Measurements from ENCODE around the gene LRRN2.

Gene LRRN2

DNA sequence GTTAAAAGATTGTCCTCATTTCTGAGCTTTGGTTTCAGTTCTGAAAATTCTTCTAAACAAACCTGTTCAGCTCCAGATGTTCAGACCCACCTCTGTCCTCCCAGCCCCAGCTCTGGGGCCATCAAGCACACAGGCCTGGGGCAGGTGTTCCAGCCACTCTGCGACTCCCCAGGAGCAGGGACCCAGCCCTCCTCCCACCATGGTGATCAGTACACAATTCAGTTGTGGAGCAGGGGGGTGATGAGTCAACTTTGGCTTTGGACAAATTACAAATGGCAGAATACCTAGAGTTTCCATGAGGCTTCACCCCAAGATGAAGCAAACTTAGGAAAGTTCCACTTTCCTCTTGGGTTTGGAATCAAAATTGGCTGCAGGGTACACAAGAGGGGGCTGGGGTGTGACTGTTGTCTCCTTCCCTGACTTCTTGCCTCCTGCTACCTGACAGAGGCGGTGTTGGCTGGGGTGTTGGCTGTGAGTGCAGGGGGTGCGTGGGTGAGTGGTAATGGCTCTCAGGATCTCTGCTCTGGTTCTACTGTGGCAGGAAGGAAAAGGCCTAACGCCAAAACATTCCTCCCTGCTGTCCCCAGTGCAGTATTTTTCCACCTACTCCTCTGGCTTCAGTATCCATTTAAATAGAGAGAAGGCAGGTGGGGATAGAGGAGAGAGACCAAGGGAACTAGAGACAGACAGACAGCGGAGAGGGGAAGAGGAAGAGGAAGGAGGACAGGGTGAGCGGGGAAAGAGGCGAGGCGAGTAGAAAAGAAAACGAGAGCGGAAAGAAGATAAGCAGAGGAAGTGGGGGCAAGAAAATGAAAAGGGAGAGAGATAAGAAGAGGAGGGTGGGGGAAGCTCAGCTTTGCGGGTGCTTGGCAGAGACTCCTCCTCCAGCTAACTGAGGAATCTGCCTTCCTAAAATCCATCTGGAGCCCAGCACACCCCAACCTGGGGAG is 20.6 kb upstream of the LRRN2 start:
- Histone ChIP-seq H3K36me3 (ENCODE audit: insufficient read depth, low read length) (no peaks in the 10 kb centered on the region), H3K4me1 (ENCODE audit: insufficient read depth, low read length) (peaks cover 48% of the 10 kb centered on the region), H3K9me3 (ENCODE audit: control insufficient read depth, insufficient read depth, low read length) (no peaks in the 10 kb centered on the region), H3K9ac (ENCODE audit: low read depth, low read length) (no peak overlapping the region)

DNA sequence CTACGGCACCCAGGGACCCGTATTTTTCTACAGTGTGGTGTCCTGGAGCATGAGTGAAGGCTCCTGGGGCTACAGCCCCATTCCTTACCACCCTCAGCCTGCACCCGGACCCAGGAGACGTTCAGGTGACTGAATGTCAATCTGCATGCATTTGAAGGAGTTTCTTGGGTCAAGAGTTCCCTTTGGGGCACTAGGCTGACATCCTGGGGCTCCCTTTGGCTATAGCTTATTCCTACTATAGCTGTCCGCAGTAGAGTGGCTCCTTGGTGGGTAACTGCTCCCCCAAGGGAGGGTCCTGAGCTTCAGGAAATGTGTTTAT is 19.9 kb upstream of the LRRN2 start:
- Histone ChIP-seq H3K36me3 (ENCODE audit: insufficient read depth, low read length) (no peaks in the 10 kb centered on the region), H3K9ac (ENCODE audit: low read depth, low read length) (no peak overlapping the region), H3K9me3 (ENCODE audit: control insufficient read depth, insufficient read depth, low read length) (no peaks in the 10 kb centered on the region), H3K4me1 (ENCODE audit: insufficient read depth, low read length) (peaks cover 41% of the 10 kb centered on the region)

DNA sequence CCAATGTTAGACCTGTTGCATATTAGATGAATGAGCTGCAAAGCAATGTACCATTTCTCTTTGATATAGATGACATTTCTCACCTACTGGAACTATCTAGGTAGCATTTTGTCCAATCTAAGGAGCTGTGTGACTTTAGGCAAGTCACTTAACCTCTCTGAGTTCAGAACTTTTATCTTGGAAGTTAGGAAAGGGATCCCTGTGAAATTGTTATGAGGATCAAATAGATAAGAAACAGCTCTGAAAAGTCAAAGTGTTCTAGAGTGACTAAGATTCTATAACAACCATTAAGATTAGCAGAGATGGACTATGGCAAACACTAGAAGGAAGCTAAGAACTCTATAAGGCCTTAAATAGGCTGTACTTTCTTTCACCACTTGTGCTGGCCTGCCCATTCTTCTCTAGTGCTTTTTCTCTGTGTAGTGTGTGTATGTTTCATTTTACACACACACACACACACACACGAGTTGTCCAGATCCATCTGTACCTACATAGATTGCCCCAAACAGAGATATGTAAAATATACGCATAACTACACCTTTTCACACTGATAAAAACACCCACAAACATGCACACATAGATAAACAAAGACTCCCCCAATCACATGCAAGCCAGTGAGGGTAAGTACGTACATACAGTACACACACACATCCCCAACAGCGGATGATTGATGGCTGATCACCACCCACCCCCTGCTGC is 19.4 kb upstream of the LRRN2 start:
- H3K9ac ChIP-seq (ENCODE audit: low read depth, low read length): no peak overlapping the region
- H3K36me3 ChIP-seq (ENCODE audit: insufficient read depth, low read length): no peaks in the 10 kb centered on the region
- no peaks in the 10 kb centered on the region for H3K9me3 ChIP-seq (ENCODE audit: control insufficient read depth, insufficient read depth, low read length)
- peaks cover 37% of the 10 kb centered on the region for H3K4me1 ChIP-seq (ENCODE audit: insufficient read depth, low read length)

DNA sequence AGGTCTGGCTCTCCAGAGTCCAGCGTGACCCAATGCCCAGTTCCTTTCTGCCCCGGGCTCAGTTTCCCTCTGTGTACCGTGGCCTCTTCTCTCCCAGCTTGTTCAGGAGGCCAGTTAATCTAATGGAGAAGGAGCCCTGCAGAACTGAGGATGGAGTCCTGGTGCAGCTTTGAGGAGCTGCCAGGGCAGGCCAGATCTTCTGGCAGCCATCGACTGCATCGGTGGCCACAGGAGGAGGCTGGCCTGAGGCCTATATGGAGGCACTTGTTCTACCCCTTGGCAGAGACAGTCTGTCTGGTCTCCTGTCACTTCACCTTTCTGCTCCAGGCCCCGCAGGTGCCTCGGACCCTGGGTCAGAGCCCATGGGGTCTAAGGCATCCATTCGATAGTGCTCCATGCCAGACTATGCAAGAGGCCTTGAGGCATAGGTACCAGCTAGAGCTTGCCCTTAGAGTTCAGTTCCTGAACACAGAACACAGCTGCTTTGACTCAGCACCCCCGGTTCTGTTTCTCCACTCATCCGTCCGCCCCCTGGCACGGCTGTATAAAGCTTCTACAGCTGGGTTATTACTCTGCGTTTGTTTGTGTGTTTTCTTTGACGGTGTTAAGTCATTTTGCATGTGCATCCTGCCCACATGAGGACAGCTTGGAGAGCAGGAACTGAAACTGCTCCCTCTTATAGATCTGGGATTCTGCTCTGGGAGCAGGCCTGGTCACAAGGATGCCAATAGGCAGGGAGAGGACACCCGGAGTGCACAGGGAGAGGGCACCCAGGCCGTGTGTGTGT is 18.5 kb upstream of the LRRN2 start:
- Histone ChIP-seq H3K9me3 (ENCODE audit: control insufficient read depth, insufficient read depth, low read length) (no peaks in the 10 kb centered on the region), H3K36me3 (ENCODE audit: insufficient read depth, low read length) (no peaks in the 10 kb centered on the region), H3K4me1 (ENCODE audit: insufficient read depth, low read length) (peaks cover 28% of the 10 kb centered on the region; the same call in 1 of the 2 replicates), H3K9ac (ENCODE audit: low read depth, low read length) (no peak overlapping the region)

DNA sequence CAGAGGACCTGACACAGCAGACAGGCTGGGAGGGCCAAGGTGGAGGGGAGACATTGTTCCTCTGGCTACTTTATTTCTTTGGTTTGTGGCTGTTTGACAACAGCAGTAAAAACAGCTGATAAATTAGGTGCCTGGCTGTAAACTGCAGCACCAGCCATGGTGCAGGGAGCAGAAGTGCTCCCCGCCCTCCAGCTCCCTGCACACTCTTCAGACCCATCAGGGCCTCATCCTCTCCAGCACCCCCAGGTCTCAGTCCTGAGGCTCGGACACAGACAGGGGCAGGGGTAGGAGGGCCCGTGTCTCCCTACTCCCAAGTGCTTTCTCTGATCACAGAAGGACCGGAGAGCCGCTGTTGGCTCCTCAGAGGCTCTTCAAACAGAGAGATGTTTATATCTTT is 17.7 kb upstream of the LRRN2 start:
- Histone ChIP-seq H3K4me1 (ENCODE audit: insufficient read depth, low read length) (peaks cover 23% of the 10 kb centered on the region; the same call in 1 of the 2 replicates), H3K9ac (ENCODE audit: low read depth, low read length) (no peak overlapping the region), H3K9me3 (ENCODE audit: control insufficient read depth, insufficient read depth, low read length) (no peaks in the 10 kb centered on the region), H3K36me3 (ENCODE audit: insufficient read depth, low read length) (no peaks in the 10 kb centered on the region)

DNA sequence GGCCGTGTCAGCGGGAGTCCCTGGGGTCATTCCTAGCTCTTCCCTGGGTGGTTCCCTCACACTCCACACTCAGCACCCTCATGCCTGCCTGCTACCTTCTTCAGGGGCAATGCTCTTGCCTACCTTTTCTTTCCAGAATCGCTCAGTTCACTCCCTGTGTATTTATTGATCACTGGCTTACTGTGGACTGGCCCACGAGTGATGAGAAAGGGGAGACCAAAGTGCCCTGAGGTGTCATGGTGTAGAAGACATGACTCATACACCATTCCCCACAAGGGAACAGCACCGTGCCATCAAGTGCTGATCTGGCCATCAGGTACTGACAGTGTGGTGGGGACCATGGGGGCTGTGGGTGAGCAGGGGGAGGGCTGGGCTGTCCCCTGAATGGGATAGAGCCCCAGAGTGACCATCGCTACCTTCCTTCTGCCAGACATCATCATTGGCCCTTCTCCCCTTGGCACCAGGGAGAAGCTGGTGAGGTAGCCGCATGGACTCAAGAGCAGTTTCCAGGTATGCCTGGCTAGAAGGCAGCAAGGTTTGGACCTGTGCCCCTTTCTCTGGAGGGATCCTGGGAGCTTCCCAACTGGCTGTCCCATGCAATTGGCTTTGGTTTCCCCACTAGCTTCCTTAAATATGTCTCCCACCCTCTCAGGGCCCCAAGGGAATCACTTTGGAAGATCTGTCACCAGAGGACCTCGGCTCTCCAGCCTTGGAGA is 17.2 kb upstream of the LRRN2 start:
- no peaks in the 10 kb centered on the region for H3K36me3 ChIP-seq (ENCODE audit: insufficient read depth, low read length)
- peaks cover 20% of the 10 kb centered on the region; the same call in 1 of the 2 replicates for H3K4me1 ChIP-seq (ENCODE audit: insufficient read depth, low read length)
- no peaks in the 10 kb centered on the region for H3K9me3 ChIP-seq (ENCODE audit: control insufficient read depth, insufficient read depth, low read length)
- no peak overlapping the region for H3K9ac ChIP-seq (ENCODE audit: low read depth, low read length)

DNA sequence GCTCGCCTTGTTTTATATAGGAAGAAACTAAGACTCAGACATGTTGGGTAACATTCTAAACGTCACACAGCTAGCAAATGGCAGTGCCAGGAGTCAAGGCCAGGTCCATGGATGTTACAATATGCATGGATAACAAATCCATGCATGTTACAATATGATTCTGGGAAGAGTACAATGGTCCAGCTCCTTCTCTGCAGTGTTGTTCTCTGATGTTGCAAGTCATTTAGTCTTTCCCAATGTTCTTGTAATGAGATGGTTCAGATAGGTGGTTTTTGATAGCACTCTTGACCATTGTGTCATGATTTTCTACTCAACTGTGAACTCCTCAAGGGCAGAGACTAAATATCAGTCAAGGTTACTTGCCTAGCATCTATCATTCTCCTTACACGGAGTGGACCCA is 15.7 kb upstream of the LRRN2 start:
- Histone ChIP-seq H3K4me1 (ENCODE audit: insufficient read depth, low read length) (0 out of 2 replicates have a peak, but pooled peaks cover 5% of the 10 kb centered on the region), H3K36me3 (ENCODE audit: insufficient read depth, low read length) (no peaks in the 10 kb centered on the region)

DNA sequence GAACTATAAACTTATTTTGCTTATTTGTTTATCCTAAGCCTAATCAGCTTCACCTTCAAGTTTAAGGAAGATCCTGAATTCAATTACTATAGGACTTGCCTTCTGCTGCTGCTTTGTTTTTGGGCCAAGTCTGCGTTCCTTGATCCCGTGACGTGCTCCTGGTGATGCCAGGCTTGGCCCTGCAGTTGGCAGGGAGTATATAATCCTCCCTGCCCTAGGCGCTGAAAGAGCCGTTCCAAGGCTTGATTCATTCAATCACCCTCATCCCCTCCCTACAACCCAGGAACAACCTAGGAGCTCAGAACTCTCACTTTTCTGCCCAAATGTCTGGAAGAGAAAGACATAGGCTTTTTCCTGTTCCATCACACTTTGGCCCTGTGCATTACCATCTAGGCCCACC is 12.4 kb upstream of the LRRN2 start:
- no peak overlapping the region for H3K9ac ChIP-seq (ENCODE audit: low read depth, low read length)
- H3K9me3 ChIP-seq (ENCODE audit: control insufficient read depth, insufficient read depth, low read length): no peaks in the 10 kb centered on the region
- no peaks in the 10 kb centered on the region for H3K36me3 ChIP-seq (ENCODE audit: insufficient read depth, low read length)
- H3K4me1 ChIP-seq (ENCODE audit: insufficient read depth, low read length): peaks cover 5% of the 10 kb centered on the region; the same call in 1 of the 2 replicates

More for the DNA sequence above, 15.7 kb upstream of the LRRN2 start:
- Histone ChIP-seq H3K9me3 (ENCODE audit: control insufficient read depth, insufficient read depth, low read length) (no peaks in the 10 kb centered on the region), H3K9ac (ENCODE audit: low read depth, low read length) (no peak overlapping the region)

DNA sequence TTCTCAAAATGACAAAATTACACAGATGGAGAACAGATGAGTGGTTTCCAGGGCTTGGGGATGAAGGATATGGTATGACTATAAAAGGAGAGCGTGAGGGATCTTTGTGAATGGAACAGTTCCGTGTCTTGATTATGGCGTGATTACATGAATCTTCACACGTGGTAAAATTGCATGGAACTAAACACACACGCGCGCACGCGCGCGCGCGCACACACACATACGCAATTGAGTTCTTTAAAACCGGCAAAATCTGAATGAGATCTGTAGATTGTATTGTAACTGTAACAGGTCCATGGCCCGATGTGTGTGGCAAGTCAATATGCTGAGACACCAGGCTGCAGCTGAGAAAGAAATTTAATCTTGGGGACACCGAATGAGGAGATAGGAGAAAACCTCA is 11.1 kb upstream of the LRRN2 start:
- H3K9me3 ChIP-seq (ENCODE audit: control insufficient read depth, insufficient read depth, low read length): no peaks in the 10 kb centered on the region
- H3K9ac ChIP-seq (ENCODE audit: low read depth, low read length): no peak overlapping the region
- H3K36me3 ChIP-seq (ENCODE audit: insufficient read depth, low read length): no peaks in the 10 kb centered on the region
- peaks cover 10% of the 10 kb centered on the region for H3K4me1 ChIP-seq (ENCODE audit: insufficient read depth, low read length)

DNA sequence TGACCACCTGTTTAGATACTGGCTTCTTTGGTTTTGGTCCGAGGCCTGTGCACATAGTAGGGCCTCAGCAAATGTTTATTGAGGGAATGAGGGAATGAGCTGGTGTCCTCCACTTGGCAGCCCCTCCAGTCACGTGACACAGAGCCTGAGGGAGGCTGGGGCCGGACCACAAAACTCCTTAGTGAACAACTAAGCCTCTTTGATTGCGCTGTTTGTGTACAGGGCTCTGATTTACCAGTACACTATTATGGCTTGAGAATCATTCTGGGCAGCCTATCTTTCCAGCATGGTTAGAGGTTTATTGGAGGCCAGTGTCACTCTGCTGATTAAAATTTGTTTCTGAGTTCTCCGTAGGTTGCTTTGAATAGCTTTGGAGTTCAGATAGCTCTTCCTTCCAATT is 10.2 kb upstream of the LRRN2 start:
- Histone ChIP-seq H3K9me3 (ENCODE audit: control insufficient read depth, insufficient read depth, low read length) (no peaks in the 10 kb centered on the region), H3K9ac (ENCODE audit: low read depth, low read length) (no peak overlapping the region), H3K36me3 (ENCODE audit: insufficient read depth, low read length) (no peaks in the 10 kb centered on the region), H3K4me1 (ENCODE audit: insufficient read depth, low read length) (peaks cover 10% of the 10 kb centered on the region)

DNA sequence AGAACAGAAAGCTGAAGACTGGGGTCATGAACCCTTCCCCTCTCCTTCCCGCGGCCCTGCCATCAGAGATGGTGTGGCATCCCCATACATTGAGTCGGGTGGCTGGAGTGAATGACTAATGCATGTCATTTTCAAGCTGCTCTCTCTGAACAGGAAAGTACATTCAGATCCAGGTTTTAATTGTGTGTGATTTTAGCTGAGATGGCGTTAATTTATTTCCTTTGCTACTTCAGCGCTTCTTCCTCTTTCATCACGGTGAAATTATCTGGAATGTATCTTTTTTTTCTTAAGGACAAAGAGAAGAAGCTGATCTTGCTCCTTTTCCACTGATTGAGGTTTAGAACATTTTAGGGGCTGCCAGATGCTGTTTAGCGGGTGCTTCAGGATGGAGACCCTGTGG is 8.6 kb upstream of the LRRN2 start:
- Histone ChIP-seq H3K4me1 (ENCODE audit: insufficient read depth, low read length) (peaks cover 10% of the 10 kb centered on the region), H3K9ac (ENCODE audit: low read depth, low read length) (no peak overlapping the region), H3K36me3 (ENCODE audit: insufficient read depth, low read length) (no peaks in the 10 kb centered on the region), H3K9me3 (ENCODE audit: control insufficient read depth, insufficient read depth, low read length) (no peaks in the 10 kb centered on the region)

DNA sequence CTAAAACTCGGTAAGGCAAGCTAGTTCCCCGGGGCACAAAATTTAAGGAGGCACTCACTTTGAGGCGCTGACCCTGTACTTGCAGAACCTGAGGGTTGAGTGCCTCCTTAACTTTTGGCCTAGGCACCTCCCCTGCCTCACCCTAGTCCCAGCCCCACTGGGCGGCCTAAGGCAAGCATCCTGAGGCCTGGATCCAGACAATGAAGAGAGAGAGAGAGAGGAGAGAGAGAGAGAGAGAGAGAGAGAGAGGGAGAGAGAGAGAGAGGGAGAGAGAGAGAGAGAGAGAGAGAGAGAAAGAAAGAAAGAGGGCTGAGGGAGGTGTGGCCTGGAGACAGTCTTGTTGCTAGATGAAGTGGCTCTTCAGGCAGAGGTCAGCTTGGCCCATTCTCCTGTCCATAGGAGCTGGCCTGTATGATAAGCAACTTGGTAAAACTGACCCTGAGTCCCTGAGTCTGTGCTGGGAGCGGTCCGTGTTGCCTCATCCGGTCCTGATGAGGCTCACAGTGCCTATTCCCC is 7.4 kb upstream of the LRRN2 start:
- no peak overlapping the region for H3K9ac ChIP-seq (ENCODE audit: low read depth, low read length)
- H3K4me1 ChIP-seq (ENCODE audit: insufficient read depth, low read length): peaks cover 10% of the 10 kb centered on the region
- no peaks in the 10 kb centered on the region for H3K36me3 ChIP-seq (ENCODE audit: insufficient read depth, low read length)
- H3K9me3 ChIP-seq (ENCODE audit: control insufficient read depth, insufficient read depth, low read length): no peaks in the 10 kb centered on the region

DNA sequence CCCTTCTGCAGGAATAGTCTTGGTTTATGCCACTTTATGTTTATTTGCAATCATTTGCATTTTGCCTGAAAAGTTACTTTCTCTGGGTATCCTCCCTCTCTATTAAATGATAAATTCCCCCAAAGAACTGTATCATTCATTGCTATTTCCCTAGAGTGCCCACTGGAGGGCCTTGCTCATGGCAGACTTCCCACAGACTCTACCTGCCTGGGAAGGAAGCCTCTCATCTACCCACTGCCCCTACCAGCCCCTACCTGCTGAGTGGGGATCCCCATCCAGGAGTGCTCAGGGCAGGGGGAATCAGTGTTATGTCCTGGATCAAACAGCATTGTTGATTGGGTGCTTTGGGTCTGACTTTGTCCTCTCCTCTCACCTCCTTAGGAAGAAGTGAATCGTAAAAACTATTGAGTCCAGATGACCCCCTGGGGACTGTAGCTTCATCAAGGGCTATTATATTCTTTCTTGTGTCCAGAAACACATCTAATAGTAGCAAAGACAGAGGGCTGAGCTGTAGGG is 6.8 kb upstream of the LRRN2 start:
- Histone ChIP-seq H3K36me3 (ENCODE audit: insufficient read depth, low read length) (no peaks in the 10 kb centered on the region), H3K9me3 (ENCODE audit: control insufficient read depth, insufficient read depth, low read length) (no peaks in the 10 kb centered on the region), H3K4me1 (ENCODE audit: insufficient read depth, low read length) (peaks cover 10% of the 10 kb centered on the region), H3K9ac (ENCODE audit: low read depth, low read length) (no peak overlapping the region)
